ENCODE data around the gene ULK2.
"Not testable (repeated sequence)": the region's sequence is repeated elsewhere in the genome, so short reads cannot be mapped to it uniquely, and the experiment has no call there.

The ULK2 gene

GRCh38 chr17:19860647-19861177 lies 7.0 kb downstream of the ULK2 start:
- not testable (repeated sequence) for DNase-seq

GRCh38 chr17:19857640-19858039 lies 10.1 kb downstream of the ULK2 start:
- DNase-seq, result no peak

- DNase-seq, result no peak
Observed at GRCh38 chr17:19833914-19834313, 33.8 kb downstream of the ULK2 start.

GRCh38 chr17:19830061-19830460 lies 37.7 kb downstream of the ULK2 start:
- no peak for DNase-seq

GRCh38 chr17:19812407-19812806 lies 55.3 kb downstream of the ULK2 start:
- peak; percentile 36 for DNase-seq

- no peak for DNase-seq
Observed at GRCh38 chr17:19805006-19805405, 62.7 kb downstream of the ULK2 start.

- no peak for DNase-seq
Observed at GRCh38 chr17:19800571-19800970, 67.2 kb downstream of the ULK2 start.

GRCh38 chr17:19799796-19800195 lies 67.9 kb downstream of the ULK2 start:
- no peak for DNase-seq

GRCh38 chr17:19796457-19796856 lies 71.3 kb downstream of the ULK2 start:
- no peak for DNase-seq

- DNase-seq, result no peak
Observed at GRCh38 chr17:19791918-19792550, 75.7 kb downstream of the ULK2 start.

- DNase-seq, result no peak
Observed at GRCh38 chr17:19787733-19788357, 79.9 kb downstream of the ULK2 start.

- DNase-seq, result no peak
Observed at GRCh38 chr17:19785854-19786253, 81.9 kb downstream of the ULK2 start.

GRCh38 chr17:19781488-19782458 lies 86.0 kb downstream of the ULK2 start:
- DNase-seq, result no peak

GRCh38 chr17:19780846-19781245 lies 86.9 kb downstream of the ULK2 start:
- no peak for DNase-seq

- no peak for DNase-seq
Observed at GRCh38 chr17:19773534-19773933, 94.2 kb downstream of the ULK2 start.

- DNase-seq, result no peak
Observed at GRCh38 chr17:19771971-19772630, 95.6 kb downstream of the ULK2 start.

GRCh38 chr17:19770985-19771735 lies 96.6 kb downstream of the ULK2 start:
- DNase-seq, result no peak

- DNase-seq, result no peak
Observed at GRCh38 chr17:19769946-19770652, 97.6 kb downstream of the ULK2 start.

GRCh38 chr17:19768046-19768782 lies 99.5 kb downstream of the ULK2 start:
- DNase-seq, result no peak

GRCh38 chr17:19766421-19767270 lies 101.1 kb downstream of the ULK2 start:
- DNase-seq, result peak; percentile 71

All from hematopoietic multipotent progenitor cell treated with erythropoietin and hydrocortisone succinate and interleukin-3 and kit ligand, for 8 days (in vitro differentiated cells).